ENCODE measurements around the gene RPS4Y1. TPM values are rescaled to one million over a fixed set of nuclear protein-coding genes. Genes with fewer than 3 reads are reported as not detected.

Gene RPS4Y1
- total and polyA plus RNA-seq, 3 experiments from 2014 or later: 290 to 306 TPM; not detected in 1

Other genes with a start within 250 kb of the RPS4Y1 start
- not detected for gene SRY, start 53.9 kb upstream of the RPS4Y1 start, total RNA-seq
- not detected for gene SRY, start 53.9 kb upstream of the RPS4Y1 start, polyA plus RNA-seq
- gene ZFY, start 93.8 kb downstream of the RPS4Y1 start, total RNA-seq: 10 to 100 TPM; 22.9 to 27.4 TPM
- not detected for gene ZFY, start 93.8 kb downstream of the RPS4Y1 start, polyA plus RNA-seq

All from CD8-positive, alpha-beta memory T cell (primary cell).